LNCAP (cell line): Measurements from ENCODE around the gene CNKSR1.

Source experiments
- CTCF ChIP-seq: fragments of 450-650 bp; IDR thresholded peaks from 2 replicates; pipeline ENCODE4 v1.5.1; 2017; ENCODE audit warnings: mild to moderate bottlenecking

Gene CNKSR1

GRCh38 chr1:26156285-26157038 is 20.8 kb upstream of the CNKSR1 start:
- TF ChIP-seq CTCF: no peak

- TF ChIP-seq CTCF: no peak
Measured at GRCh38 chr1:26158271-26158907, 18.9 kb upstream of the CNKSR1 start.

- TF ChIP-seq CTCF: no peak
Measured at GRCh38 chr1:26158908-26159742, 18.2 kb upstream of the CNKSR1 start, which contains the start of gene FAM110D. Gene FAM110D, plus strand, starts transcription at chr1:26159079. Its CDS starts 2,213 bp downstream, at chr1:26161292.

- TF ChIP-seq CTCF: no peak
Measured at GRCh38 chr1:26159743-26160039, 17.6 kb upstream of the CNKSR1 start.

GRCh38 chr1:26160527-26161414 is 16.5 kb upstream of the CNKSR1 start:
- TF ChIP-seq CTCF: no peak

- TF ChIP-seq CTCF: no peak
Measured at GRCh38 chr1:26161415-26162219, 15.7 kb upstream of the CNKSR1 start.
